ENCODE results near the gene ENTPD6. TPM values are rescaled to one million over a fixed set of nuclear protein-coding genes. Genes with fewer than 3 reads are reported as not detected.

ENTPD6 gene
- total RNA-seq, 3 donors from 2014 or later (not counting 1 experiment from before 2014, with no cell fraction given): 36.4 to 43.1 (median 41.4) TPM

DNA sequence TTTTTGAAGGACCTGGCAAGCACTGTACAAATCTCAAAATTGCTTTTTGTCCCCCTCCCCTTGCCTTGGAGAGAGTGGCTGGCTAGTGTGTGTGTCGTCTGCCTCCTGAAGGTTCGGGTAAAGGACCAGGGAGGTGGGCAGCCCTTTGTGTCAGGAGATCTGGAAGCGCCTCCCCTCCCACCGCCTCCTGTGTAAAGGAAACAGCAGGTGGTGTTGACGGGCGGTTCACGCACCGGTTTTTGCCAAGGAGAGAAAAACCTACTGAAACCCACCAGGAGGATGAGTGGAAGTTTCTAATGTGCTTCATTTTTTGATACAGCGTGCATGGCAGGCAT, 1.2 kb downstream of the ENTPD6 start:
- H3K36me3 Mint-ChIP-seq: no peaks in the 10 kb centered on the region
- peak overlapping the region; percentile 94 for H3K4me3 Mint-ChIP-seq
- H3K9me3 Mint-ChIP-seq: no peaks in the 10 kb centered on the region
- peaks cover 34 to 39% of the 10 kb centered on the region in 2 donors for H3K4me1 Mint-ChIP-seq
- intact Hi-C loops (cut with micrococcal nuclease): loop anchor here (2.0 kb wide), 1 partner anchor 204 kb away; the partner anchor contains the start of gene APMAP
- H3K4me1 ChIP-seq (ENCODE audit: control insufficient read depth, insufficient read depth, low read length): peaks cover 26% of the 10 kb centered on the region
- ATAC-seq: no peak
- DNase-seq: peak in 1 of 2 donors; percentile 32
- H3K27me3 Mint-ChIP-seq (ENCODE audit: low read depth in 2 of 2): no peaks in the 10 kb centered on the region
- no peaks in the 10 kb centered on the region for H3K27me3 ChIP-seq (ENCODE audit: control insufficient read depth, insufficient read depth, low read length)
- no peaks in the 10 kb centered on the region for H3K36me3 ChIP-seq (ENCODE audit: control insufficient read depth, insufficient read depth, low read length)
- H3K27ac ChIP-seq (ENCODE audit: low read length): no peak overlapping the region
- H3K27ac Mint-ChIP-seq: peak overlapping the region; percentile 4 to 79
- WGBS (ENCODE audit: insufficient coverage): 42% methylated on average over 6 of the region's 9 CpGs
- TF ChIP-seq, protein P1, sequence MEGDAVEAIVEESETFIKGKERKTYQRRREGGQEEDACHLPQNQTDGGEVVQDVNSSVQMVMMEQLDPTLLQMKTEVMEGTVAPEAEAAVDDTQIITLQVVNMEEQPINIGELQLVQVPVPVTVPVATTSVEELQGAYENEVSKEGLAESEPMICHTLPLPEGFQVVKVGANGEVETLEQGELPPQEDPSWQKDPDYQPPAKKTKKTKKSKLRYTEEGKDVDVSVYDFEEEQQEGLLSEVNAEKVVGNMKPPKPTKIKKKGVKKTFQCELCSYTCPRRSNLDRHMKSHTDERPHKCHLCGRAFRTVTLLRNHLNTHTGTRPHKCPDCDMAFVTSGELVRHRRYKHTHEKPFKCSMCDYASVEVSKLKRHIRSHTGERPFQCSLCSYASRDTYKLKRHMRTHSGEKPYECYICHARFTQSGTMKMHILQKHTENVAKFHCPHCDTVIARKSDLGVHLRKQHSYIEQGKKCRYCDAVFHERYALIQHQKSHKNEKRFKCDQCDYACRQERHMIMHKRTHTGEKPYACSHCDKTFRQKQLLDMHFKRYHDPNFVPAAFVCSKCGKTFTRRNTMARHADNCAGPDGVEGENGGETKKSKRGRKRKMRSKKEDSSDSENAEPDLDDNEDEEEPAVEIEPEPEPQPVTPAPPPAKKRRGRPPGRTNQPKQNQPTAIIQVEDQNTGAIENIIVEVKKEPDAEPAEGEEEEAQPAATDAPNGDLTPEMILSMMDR (IDR thresholded peaks at IDR 0.05): no peak
- H3K9me3 ChIP-seq (ENCODE audit: control insufficient read depth, insufficient read depth, low read length): no peaks in the 10 kb centered on the region
- peak overlapping the region; percentile 82 for H3K4me3 ChIP-seq (ENCODE audit: low read length)

DNA sequence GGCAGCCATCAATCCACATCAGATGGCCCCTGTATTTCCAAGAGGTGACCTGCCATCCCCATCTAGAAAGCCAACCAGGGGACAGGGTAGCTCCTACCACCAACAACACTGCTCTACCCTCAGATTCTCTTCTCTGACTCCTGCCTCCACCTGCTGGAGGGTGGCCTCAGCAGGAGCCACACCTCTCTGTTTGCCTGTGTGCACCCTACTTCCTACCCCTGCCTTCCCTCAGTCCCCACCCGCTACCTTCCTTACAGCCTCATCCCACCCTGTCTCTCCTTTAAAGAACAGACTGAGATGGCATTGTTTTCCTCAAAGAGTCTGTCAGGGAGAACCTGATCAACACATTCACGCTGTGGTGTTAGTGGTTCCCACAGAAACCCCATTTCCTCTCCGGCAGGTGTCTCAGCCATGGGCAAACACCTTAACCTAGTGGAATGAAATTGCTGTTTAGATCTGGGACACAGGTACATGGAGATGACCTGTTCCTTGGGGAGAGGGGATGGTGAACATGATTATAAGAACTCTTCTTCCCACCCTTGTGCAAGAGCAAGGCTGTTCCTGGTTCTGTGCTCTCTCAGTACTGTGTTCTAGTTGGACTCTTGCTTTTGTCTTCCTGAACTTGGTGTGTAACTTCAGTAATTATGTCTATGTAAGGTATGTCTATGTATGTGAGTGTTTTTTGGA, 1.8 kb downstream of the ENTPD6 start:
- Mint-ChIP-seq H3K9me3 (no peaks in the 10 kb centered on the region), H3K27ac (peak overlapping the region; percentile 4 to 79), H3K4me1 (peaks cover 34 to 39% of the 10 kb centered on the region in 2 donors), H3K36me3 (no peaks in the 10 kb centered on the region), H3K27me3 (ENCODE audit: low read depth in 2 of 2) (no peaks in the 10 kb centered on the region), H3K4me3 (peak overlapping the region; percentile 43)
- Histone ChIP-seq H3K9me3 (ENCODE audit: control insufficient read depth, insufficient read depth, low read length) (no peaks in the 10 kb centered on the region), H3K4me3 (ENCODE audit: low read length) (no peak overlapping the region), H3K36me3 (ENCODE audit: control insufficient read depth, insufficient read depth, low read length) (no peaks in the 10 kb centered on the region), H3K27ac (ENCODE audit: low read length) (no peak overlapping the region), H3K27me3 (ENCODE audit: control insufficient read depth, insufficient read depth, low read length) (no peaks in the 10 kb centered on the region), H3K4me1 (ENCODE audit: control insufficient read depth, insufficient read depth, low read length) (peaks cover 26% of the 10 kb centered on the region)
- TF ChIP-seq, protein P1 (IDR thresholded peaks at IDR 0.05): no peak
- WGBS (ENCODE audit: insufficient coverage): 44% methylated on average over 3 of the region's 3 CpGs
- intact Hi-C loops (cut with micrococcal nuclease): loop anchor here (2.0 kb wide), 1 partner anchor 205 kb away; the partner anchor contains the start of gene APMAP
- peak in 1 of 2 donors; percentile 59 for DNase-seq
- ATAC-seq: no peak

DNA sequence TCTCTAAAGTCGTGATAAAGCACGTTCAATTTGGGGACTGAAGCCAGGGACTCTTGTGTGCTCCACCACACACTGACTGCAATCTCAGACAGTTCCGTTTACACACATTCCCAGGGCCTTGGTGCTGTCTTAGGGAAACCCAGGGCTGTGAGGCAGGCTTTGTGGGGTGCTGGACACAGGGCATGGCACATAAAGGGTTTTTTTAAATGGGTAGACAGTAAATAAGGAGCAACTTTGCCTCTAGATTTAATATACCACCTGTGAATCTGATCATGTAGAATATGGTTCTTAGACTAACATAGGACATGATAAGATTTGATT, 2.3 kb downstream of the ENTPD6 start:
- no peaks in the 10 kb centered on the region for H3K36me3 Mint-ChIP-seq
- no peaks in the 10 kb centered on the region for H3K27me3 ChIP-seq (ENCODE audit: control insufficient read depth, insufficient read depth, low read length)
- 92% methylated on average over 3 of the region's 3 CpGs for WGBS (ENCODE audit: insufficient coverage)
- peaks cover 34 to 39% of the 10 kb centered on the region in 2 donors for H3K4me1 Mint-ChIP-seq
- H3K27ac ChIP-seq (ENCODE audit: low read length): no peak overlapping the region
- ATAC-seq (no peak), DNase-seq (no peak)
- H3K36me3 ChIP-seq (ENCODE audit: control insufficient read depth, insufficient read depth, low read length): no peaks in the 10 kb centered on the region
- no peaks in the 10 kb centered on the region for H3K9me3 Mint-ChIP-seq
- peaks cover 26% of the 10 kb centered on the region for H3K4me1 ChIP-seq (ENCODE audit: control insufficient read depth, insufficient read depth, low read length)
- peak overlapping the region; percentile 4 to 79 for H3K27ac Mint-ChIP-seq
- no peaks in the 10 kb centered on the region for H3K27me3 Mint-ChIP-seq (ENCODE audit: low read depth in 2 of 2)
- H3K9me3 ChIP-seq (ENCODE audit: control insufficient read depth, insufficient read depth, low read length): no peaks in the 10 kb centered on the region
- peak overlapping the region; percentile 43 for H3K4me3 Mint-ChIP-seq
- H3K4me3 ChIP-seq (ENCODE audit: low read length): no peak overlapping the region
- TF ChIP-seq, protein P1 (IDR thresholded peaks at IDR 0.05): no peak
- intact Hi-C loops (cut with micrococcal nuclease): loop anchor here (2.0 kb wide), 1 partner anchor 205 kb away; the partner anchor contains the start of gene APMAP
